ENCODE results near the gene ADM5. TPM values are rescaled to one million over a fixed set of nuclear protein-coding genes. Genes with fewer than 3 reads are reported as not detected.
"Not testable (repeated sequence)": the region's sequence is repeated elsewhere in the genome, so short reads cannot be mapped to it uniquely, and the experiment has no call there.

The ADM5 gene
- total RNA-seq, 1 experiment from 2014 or later, result 4.0 TPM

GRCh38 chr19:49710372-49710951 is 21.1 kb downstream of the ADM5 start:
- Histone ChIP-seq H2AFZ (ENCODE audit: low read length) (no peak overlapping the region), H3K9me3 (ENCODE audit: low read length) (no peaks in the 10 kb centered on the region), H3K4me2 (ENCODE audit: low read depth, low read length, poor library complexity, severe bottlenecking) (no peak overlapping the region), H3K79me2 (ENCODE audit: low read length) (no peaks in the 10 kb centered on the region), H4K20me1 (ENCODE audit: insufficient read depth, low read depth, low read length) (no peaks in the 10 kb centered on the region), H3K4me1 (ENCODE audit: low read length) (no peaks in the 10 kb centered on the region), H3K27me3 (ENCODE audit: low read length) (no peaks in the 10 kb centered on the region), H3K4me3 (ENCODE audit: low read length) (no peak overlapping the region), H3K36me3 (ENCODE audit: insufficient read depth, low read length) (no peaks in the 10 kb centered on the region), H3K9ac (ENCODE audit: low read length) (no peak overlapping the region), H3K27ac (ENCODE audit: low read length) (no peak overlapping the region), H3K9me2 (replicated peaks; ENCODE audit: insufficient read depth, low read length) (no peaks in the 10 kb centered on the region)
- no peak for DNase-seq

GRCh38 chr19:49712397-49712859 is 23.0 kb downstream of the ADM5 start:
- Histone ChIP-seq H3K9me2 (replicated peaks; ENCODE audit: insufficient read depth, low read length) (no peaks in the 10 kb centered on the region), H3K9ac (ENCODE audit: low read length) (no peak overlapping the region), H3K79me2 (ENCODE audit: low read length) (no peaks in the 10 kb centered on the region), H3K36me3 (ENCODE audit: insufficient read depth, low read length) (no peaks in the 10 kb centered on the region), H3K4me1 (ENCODE audit: low read length) (no peaks in the 10 kb centered on the region), H2AFZ (ENCODE audit: low read length) (no peak overlapping the region), H3K27ac (ENCODE audit: low read length) (no peak overlapping the region), H3K9me3 (ENCODE audit: low read length) (no peaks in the 10 kb centered on the region), H3K4me3 (ENCODE audit: low read length) (no peak overlapping the region), H3K4me2 (ENCODE audit: low read depth, low read length, poor library complexity, severe bottlenecking) (no peak overlapping the region), H3K27me3 (ENCODE audit: low read length) (no peaks in the 10 kb centered on the region), H4K20me1 (ENCODE audit: insufficient read depth, low read depth, low read length) (no peaks in the 10 kb centered on the region)
- peak; percentile 90 for DNase-seq

- Histone ChIP-seq H3K27ac (ENCODE audit: low read length) (no peak overlapping the region), H2AFZ (ENCODE audit: low read length) (no peak overlapping the region), H3K9me3 (ENCODE audit: low read length) (no peaks in the 10 kb centered on the region), H3K9ac (ENCODE audit: low read length) (no peak overlapping the region), H3K4me2 (ENCODE audit: low read depth, low read length, poor library complexity, severe bottlenecking) (no peak overlapping the region), H3K36me3 (ENCODE audit: insufficient read depth, low read length) (no peaks in the 10 kb centered on the region), H3K4me3 (ENCODE audit: low read length) (no peak overlapping the region), H4K20me1 (ENCODE audit: insufficient read depth, low read depth, low read length) (no peaks in the 10 kb centered on the region), H3K4me1 (ENCODE audit: low read length) (peaks cover 6% of the 10 kb centered on the region; the same call in 1 of the 2 replicates), H3K79me2 (ENCODE audit: low read length) (no peaks in the 10 kb centered on the region), H3K9me2 (replicated peaks; ENCODE audit: insufficient read depth, low read length) (no peaks in the 10 kb centered on the region), H3K27me3 (ENCODE audit: low read length) (no peaks in the 10 kb centered on the region)
- DNase-seq, result no peak
Observed at GRCh38 chr19:49713236-49713845, 23.9 kb downstream of the ADM5 start.

GRCh38 chr19:49716154-49716553 is 26.8 kb downstream of the ADM5 start:
- no peaks in the 10 kb centered on the region for H3K27me3 ChIP-seq (ENCODE audit: low read length)
- H3K4me1 ChIP-seq (ENCODE audit: low read length), result peaks cover 6% of the 10 kb centered on the region; the same call in 1 of the 2 replicates
- H3K9me3 ChIP-seq (ENCODE audit: low read length), result no peaks in the 10 kb centered on the region; the same call in 1 of the 2 replicates
- no peak overlapping the region for H3K4me3 ChIP-seq (ENCODE audit: low read length)
- no peaks in the 10 kb centered on the region for H4K20me1 ChIP-seq (ENCODE audit: insufficient read depth, low read depth, low read length)
- no peak overlapping the region for H3K9ac ChIP-seq (ENCODE audit: low read length)
- H3K4me2 ChIP-seq (ENCODE audit: low read depth, low read length, poor library complexity, severe bottlenecking), result no peak overlapping the region
- H3K36me3 ChIP-seq (ENCODE audit: insufficient read depth, low read length), result no peaks in the 10 kb centered on the region
- peak overlapping the region; percentile 37; the same call in 1 of the 2 replicates for H2AFZ ChIP-seq (ENCODE audit: low read length)
- no peaks in the 10 kb centered on the region for H3K9me2 ChIP-seq (replicated peaks; ENCODE audit: insufficient read depth, low read length)
- no peak overlapping the region for H3K27ac ChIP-seq (ENCODE audit: low read length)
- DNase-seq, result peak; percentile 48
- no peaks in the 10 kb centered on the region for H3K79me2 ChIP-seq (ENCODE audit: low read length)

GRCh38 chr19:49718511-49718910 is 29.1 kb downstream of the ADM5 start:
- Histone ChIP-seq H3K4me1 (ENCODE audit: low read length) (peaks cover 6% of the 10 kb centered on the region; the same call in 1 of the 2 replicates), H3K4me3 (ENCODE audit: low read length) (peak overlapping the region; percentile 75; the same call in 1 of the 2 replicates), H3K27ac (ENCODE audit: low read length) (no peak overlapping the region), H2AFZ (ENCODE audit: low read length) (no peak overlapping the region), H4K20me1 (ENCODE audit: insufficient read depth, low read depth, low read length) (no peaks in the 10 kb centered on the region), H3K27me3 (ENCODE audit: low read length) (no peaks in the 10 kb centered on the region), H3K9ac (ENCODE audit: low read length) (no peak overlapping the region), H3K4me2 (ENCODE audit: low read depth, low read length, poor library complexity, severe bottlenecking) (peak overlapping the region; percentile 80), H3K79me2 (ENCODE audit: low read length) (no peaks in the 10 kb centered on the region), H3K9me3 (ENCODE audit: low read length) (peaks cover 6% of the 10 kb centered on the region), H3K36me3 (ENCODE audit: insufficient read depth, low read length) (peaks cover 3% of the 10 kb centered on the region; the same call in 1 of the 2 replicates), H3K9me2 (replicated peaks; ENCODE audit: insufficient read depth, low read length) (no peaks in the 10 kb centered on the region)
- DNase-seq, result no peak

- Histone ChIP-seq H3K36me3 (ENCODE audit: insufficient read depth, low read length) (peaks cover 3% of the 10 kb centered on the region; the same call in 1 of the 2 replicates), H3K9ac (ENCODE audit: low read length) (no peak overlapping the region), H3K4me2 (ENCODE audit: low read depth, low read length, poor library complexity, severe bottlenecking) (no peak overlapping the region), H4K20me1 (ENCODE audit: insufficient read depth, low read depth, low read length) (no peaks in the 10 kb centered on the region), H3K9me3 (ENCODE audit: low read length) (peaks cover 6% of the 10 kb centered on the region), H3K4me3 (ENCODE audit: low read length) (no peak overlapping the region), H3K79me2 (ENCODE audit: low read length) (no peaks in the 10 kb centered on the region), H3K27me3 (ENCODE audit: low read length) (no peaks in the 10 kb centered on the region), H3K9me2 (replicated peaks; ENCODE audit: insufficient read depth, low read length) (no peaks in the 10 kb centered on the region), H3K4me1 (ENCODE audit: low read length) (peaks cover 6% of the 10 kb centered on the region; the same call in 1 of the 2 replicates), H3K27ac (ENCODE audit: low read length) (no peak overlapping the region), H2AFZ (ENCODE audit: low read length) (no peak overlapping the region)
- no peak for DNase-seq
Observed at GRCh38 chr19:49718991-49719390, 29.6 kb downstream of the ADM5 start.

GRCh38 chr19:49719420-49719819 is 30.0 kb downstream of the ADM5 start:
- H3K4me1 ChIP-seq (ENCODE audit: low read length); H3K27ac ChIP-seq (ENCODE audit: low read length); H3K79me2 ChIP-seq (ENCODE audit: low read length); H3K27me3 ChIP-seq (ENCODE audit: low read length); H3K9ac ChIP-seq (ENCODE audit: low read length); H3K9me2 ChIP-seq (replicated peaks; ENCODE audit: insufficient read depth, low read length); H3K36me3 ChIP-seq (ENCODE audit: insufficient read depth, low read length); H3K4me2 ChIP-seq (ENCODE audit: low read depth, low read length, poor library complexity, severe bottlenecking); H2AFZ ChIP-seq (ENCODE audit: low read length); H3K9me3 ChIP-seq (ENCODE audit: low read length); H4K20me1 ChIP-seq (ENCODE audit: insufficient read depth, low read depth, low read length); DNase-seq; H3K4me3 ChIP-seq (ENCODE audit: low read length): not testable (repeated sequence)

- Histone ChIP-seq H3K9ac (ENCODE audit: low read length) (no peak overlapping the region), H3K9me2 (replicated peaks; ENCODE audit: insufficient read depth, low read length) (no peaks in the 10 kb centered on the region), H3K9me3 (ENCODE audit: low read length) (no peaks in the 10 kb centered on the region), H3K27me3 (ENCODE audit: low read length) (no peaks in the 10 kb centered on the region), H3K27ac (ENCODE audit: low read length) (no peak overlapping the region), H3K79me2 (ENCODE audit: low read length) (no peaks in the 10 kb centered on the region), H2AFZ (ENCODE audit: low read length) (no peak overlapping the region), H3K36me3 (ENCODE audit: insufficient read depth, low read length) (no peaks in the 10 kb centered on the region; the same call in 1 of the 2 replicates), H3K4me2 (ENCODE audit: low read depth, low read length, poor library complexity, severe bottlenecking) (no peak overlapping the region), H4K20me1 (ENCODE audit: insufficient read depth, low read depth, low read length) (no peaks in the 10 kb centered on the region), H3K4me1 (ENCODE audit: low read length) (no peaks in the 10 kb centered on the region), H3K4me3 (ENCODE audit: low read length) (no peak overlapping the region)
- DNase-seq, result no peak
Observed at GRCh38 chr19:49727217-49728030, 38.0 kb downstream of the ADM5 start.
